Stimulated activated naive B cell treated with anti-CD40 and anti-IgM and Interleukin-4, amounts not matched to agents 10 μg/mL and 1 μg/mL and 100 μg/mL, for 72 hours (primary cell): ENCODE measurements around the gene SPATS2.
"Not testable (repeated sequence)": the region's sequence is repeated elsewhere in the genome, so short reads cannot be mapped to it uniquely, and the experiment has no call there.

Experiments
- ATAC-seq, 2 donors: fragments of 150-1000 bp; cut with Tn5 transposase; replicated peaks; 2 replicates each; pipeline ENCODE4 v1.10.0; 2021; ENCODE audit warnings: moderate library complexity in 1 of 2
- DNase-seq: peaks from one replicate; pipeline ENCODE4 v3.0.0; 2021
- H3K27ac Mint-ChIP-seq: one replicate; pipeline ENCODE4 v1.8.0; 2022; ENCODE audit warnings: mild to moderate bottlenecking, mixed read lengths
- H3K27me3 Mint-ChIP-seq, 2 donors: one replicate each; pipeline ENCODE4 v1.8.0; 2022; ENCODE audit warnings: mixed read lengths in 2 of 2
- H3K36me3 Mint-ChIP-seq, 2 donors: one replicate each; pipeline ENCODE4 v1.8.0; 2022; ENCODE audit warnings: mixed read lengths in 2 of 2, mild to moderate bottlenecking in 1 of 2
- H3K4me1 Mint-ChIP-seq, 2 donors: one replicate each; pipeline ENCODE4 v1.8.0; 2022; ENCODE audit warnings: mixed read lengths in 2 of 2, mild to moderate bottlenecking in 1 of 2
- H3K4me3 Mint-ChIP-seq, 2 donors: one replicate each; pipeline ENCODE4 v1.8.0; 2022; ENCODE audit warnings: mild to moderate bottlenecking in 2 of 2, mixed read lengths in 2 of 2, moderate library complexity in 1 of 2
- H3K9me3 Mint-ChIP-seq, 2 donors: one replicate each; pipeline ENCODE4 v1.8.0; 2022; ENCODE audit warnings: mixed read lengths in 2 of 2, mild to moderate bottlenecking in 1 of 2

Gene SPATS2

GRCh38 chr12:49502590-49502989 lies 135.3 kb downstream of the SPATS2 start:
- Mint-ChIP-seq H3K4me3 (no peak overlapping the region), H3K27me3 (no peaks in the 10 kb centered on the region), H3K27ac (no peak overlapping the region), H3K9me3 (no peaks in the 10 kb centered on the region), H3K36me3 (peaks cover 16 to 31% of the 10 kb centered on the region in 2 donors), H3K4me1 (peaks cover 0 to 2% of the 10 kb centered on the region in 2 donors)
- ATAC-seq, result no peak
- DNase-seq, result no peak

GRCh38 chr12:49503674-49504180 lies 136.5 kb downstream of the SPATS2 start:
- ATAC-seq (no peak), DNase-seq (no peak)
- peaks cover 16 to 30% of the 10 kb centered on the region in 2 donors for H3K36me3 Mint-ChIP-seq

GRCh38 chr12:49505672-49506071 lies 138.4 kb downstream of the SPATS2 start:
- Mint-ChIP-seq H3K9me3 (no peaks in the 10 kb centered on the region), H3K36me3 (peaks cover 9 to 15% of the 10 kb centered on the region in 2 donors), H3K4me1 (peaks cover 0 to 2% of the 10 kb centered on the region in 2 donors), H3K27me3 (no peaks in the 10 kb centered on the region), H3K27ac (no peak overlapping the region), H3K4me3 (no peak overlapping the region)
- ATAC-seq, result no peak
- DNase-seq, result no peak

More at GRCh38 chr12:49503674-49504180, 136.5 kb downstream of the SPATS2 start:
- H3K4me1 Mint-ChIP-seq, result peaks cover 0 to 2% of the 10 kb centered on the region in 2 donors
- H3K27ac Mint-ChIP-seq, result no peak overlapping the region
- H3K4me3 Mint-ChIP-seq, result no peak overlapping the region
- H3K27me3 Mint-ChIP-seq, result no peaks in the 10 kb centered on the region
- no peaks in the 10 kb centered on the region for H3K9me3 Mint-ChIP-seq

GRCh38 chr12:49507139-49507538 lies 139.9 kb downstream of the SPATS2 start:
- H3K4me1 Mint-ChIP-seq, result no peaks in the 10 kb centered on the region

GRCh38 chr12:49509681-49510080 lies 142.4 kb downstream of the SPATS2 start:
- H3K27me3 Mint-ChIP-seq, H3K36me3 Mint-ChIP-seq, H3K4me3 Mint-ChIP-seq, DNase-seq, ATAC-seq, H3K9me3 Mint-ChIP-seq, H3K4me1 Mint-ChIP-seq, H3K27ac Mint-ChIP-seq: not testable (repeated sequence)

More at GRCh38 chr12:49507139-49507538, 139.9 kb downstream of the SPATS2 start:
- H3K27me3 Mint-ChIP-seq, result no peaks in the 10 kb centered on the region
- peak overlapping the region; percentile 52 for H3K27ac Mint-ChIP-seq
- H3K36me3 Mint-ChIP-seq, result peaks cover 9 to 15% of the 10 kb centered on the region in 2 donors
- no peaks in the 10 kb centered on the region for H3K9me3 Mint-ChIP-seq
- ATAC-seq (no peak), DNase-seq (no peak)
- H3K4me3 Mint-ChIP-seq, result no peak overlapping the region

- H3K27me3 Mint-ChIP-seq, result no peaks in the 10 kb centered on the region
- H3K4me3 Mint-ChIP-seq, result no peak overlapping the region
- no peaks in the 10 kb centered on the region for H3K4me1 Mint-ChIP-seq
- ATAC-seq (no peak), DNase-seq (no peak)
- peaks cover under 1 to 1% of the 10 kb centered on the region in 2 donors for H3K36me3 Mint-ChIP-seq
- no peak overlapping the region for H3K27ac Mint-ChIP-seq
- H3K9me3 Mint-ChIP-seq, result no peaks in the 10 kb centered on the region
Measured at GRCh38 chr12:49511410-49511809, 144.1 kb downstream of the SPATS2 start.

- H3K9me3 Mint-ChIP-seq, result no peaks in the 10 kb centered on the region
- H3K36me3 Mint-ChIP-seq, result no peaks in the 10 kb centered on the region
- no peaks in the 10 kb centered on the region for H3K27me3 Mint-ChIP-seq
- ATAC-seq, result no peak
- H3K4me1 Mint-ChIP-seq, result no peaks in the 10 kb centered on the region
- H3K27ac Mint-ChIP-seq, result no peak overlapping the region
- no peak overlapping the region for H3K4me3 Mint-ChIP-seq
- DNase-seq, result no peak
Measured at GRCh38 chr12:49512546-49512945, 145.3 kb downstream of the SPATS2 start.

GRCh38 chr12:49515266-49515665 lies 148.0 kb downstream of the SPATS2 start:
- H3K36me3 Mint-ChIP-seq, result peaks cover 2% of the 10 kb centered on the region in 2 donors
- H3K27ac Mint-ChIP-seq, result no peak overlapping the region
- H3K27me3 Mint-ChIP-seq, result no peaks in the 10 kb centered on the region
- H3K9me3 Mint-ChIP-seq, result no peaks in the 10 kb centered on the region
- no peak overlapping the region for H3K4me3 Mint-ChIP-seq
- no peak for DNase-seq
- H3K4me1 Mint-ChIP-seq, result peaks cover 9 to 13% of the 10 kb centered on the region in 2 donors
- ATAC-seq, result peak; percentile 55

GRCh38 chr12:49518914-49519573 lies 151.8 kb downstream of the SPATS2 start:
- H3K27ac Mint-ChIP-seq, result no peak overlapping the region
- H3K27me3 Mint-ChIP-seq, result no peaks in the 10 kb centered on the region
- ATAC-seq (peak; percentile 78 to 90), DNase-seq (no peak)
- H3K9me3 Mint-ChIP-seq, result no peaks in the 10 kb centered on the region
- peak overlapping the region; percentile 32 to 50 for H3K4me3 Mint-ChIP-seq
- peaks cover 5 to 10% of the 10 kb centered on the region in 2 donors for H3K36me3 Mint-ChIP-seq
- H3K4me1 Mint-ChIP-seq, result peaks cover 22 to 33% of the 10 kb centered on the region in 2 donors

GRCh38 chr12:49519574-49519936 lies 152.3 kb downstream of the SPATS2 start:
- Mint-ChIP-seq H3K36me3 (peaks cover 5 to 10% of the 10 kb centered on the region in 2 donors), H3K27ac (no peak overlapping the region), H3K4me3 (peak overlapping the region in 1 of 2 donors; percentile 50), H3K4me1 (peaks cover 22 to 33% of the 10 kb centered on the region in 2 donors), H3K9me3 (no peaks in the 10 kb centered on the region), H3K27me3 (no peaks in the 10 kb centered on the region)
- ATAC-seq (peak in 1 of 2 donors; percentile 22), DNase-seq (no peak)

- peak overlapping the region; percentile 43 for H3K27ac Mint-ChIP-seq
- H3K36me3 Mint-ChIP-seq, result peaks cover 17 to 27% of the 10 kb centered on the region in 2 donors
- no peak overlapping the region for H3K4me3 Mint-ChIP-seq
- DNase-seq (no peak), ATAC-seq (no peak)
- no peaks in the 10 kb centered on the region for H3K9me3 Mint-ChIP-seq
- H3K27me3 Mint-ChIP-seq, result no peaks in the 10 kb centered on the region
- peaks cover 22 to 33% of the 10 kb centered on the region in 2 donors for H3K4me1 Mint-ChIP-seq
Measured at GRCh38 chr12:49521389-49521788, 154.1 kb downstream of the SPATS2 start.

GRCh38 chr12:49524660-49525324 lies 157.5 kb downstream of the SPATS2 start:
- no peak for DNase-seq
- Mint-ChIP-seq H3K4me3 (no peak overlapping the region), H3K27me3 (no peaks in the 10 kb centered on the region), H3K9me3 (no peaks in the 10 kb centered on the region), H3K27ac (no peak overlapping the region), H3K36me3 (peaks cover 22 to 36% of the 10 kb centered on the region in 2 donors), H3K4me1 (peaks cover 21 to 36% of the 10 kb centered on the region in 2 donors)
- no peak for ATAC-seq

GRCh38 chr12:49525942-49526341 lies 158.7 kb downstream of the SPATS2 start:
- Mint-ChIP-seq H3K4me1 (peaks cover 18 to 28% of the 10 kb centered on the region in 2 donors), H3K9me3 (no peaks in the 10 kb centered on the region), H3K4me3 (no peak overlapping the region), H3K36me3 (peaks cover 21 to 32% of the 10 kb centered on the region in 2 donors), H3K27me3 (no peaks in the 10 kb centered on the region), H3K27ac (no peak overlapping the region)
- ATAC-seq (no peak), DNase-seq (no peak)

- Mint-ChIP-seq H3K36me3 (peaks cover 21 to 31% of the 10 kb centered on the region in 2 donors), H3K9me3 (no peaks in the 10 kb centered on the region), H3K27me3 (no peaks in the 10 kb centered on the region), H3K4me1 (peaks cover 8 to 14% of the 10 kb centered on the region in 2 donors), H3K27ac (no peak overlapping the region), H3K4me3 (no peak overlapping the region)
- ATAC-seq, result no peak
- DNase-seq, result no peak
Measured at GRCh38 chr12:49527361-49528130, 160.3 kb downstream of the SPATS2 start.
